SU-DHL-6 (cell line): ENCODE results near the gene KSR1.

Source experiments
- H2AFZ ChIP-seq: fragments of 200-600 bp; sonication (generic); 2 replicates; pipeline ENCODE4 v1.6.1; 2014; ENCODE audit warnings: low read depth, mild to moderate bottlenecking, moderate library complexity, mixed read lengths, antibody characterized with exemption, low read length; ENCODE audit not compliant: severe bottlenecking
- H3F3A ChIP-seq: fragments of 200-600 bp; shearing (Covaris generic); 2 replicates; pipeline ENCODE4 v1.6.0; 2016; ENCODE audit warnings: antibody characterized with exemption, mild to moderate bottlenecking; ENCODE audit not compliant: insufficient read depth
- H3K27ac ChIP-seq: fragments of 200-600 bp; sonication (generic); 2 replicates; pipeline ENCODE4 v1.5.1; 2016; ENCODE audit warnings: low read depth, mild to moderate bottlenecking, low read length, moderate library complexity, mixed read lengths
- H3K27me3 ChIP-seq: fragments of 200-600 bp; sonication (generic), shearing (Covaris generic); 2 replicates; pipeline ENCODE4 v1.6.0; 2014; ENCODE audit warnings: mild to moderate bottlenecking, low read length
- H3K36me3 ChIP-seq: fragments of 200-600 bp; sonication (generic); 2 replicates; pipeline ENCODE4 v1.6.1; 2014; ENCODE audit warnings: mild to moderate bottlenecking, low read length, mixed read lengths
- H3K4me2 ChIP-seq: fragments of 300-600, 200-600 bp; shearing (Covaris generic), sonication (generic); 2 replicates; pipeline ENCODE4 v1.6.0; 2014; ENCODE audit warnings: low read length, low read depth, mild to moderate bottlenecking; ENCODE audit not compliant: poor library complexity, severe bottlenecking
- H3K4me3 ChIP-seq: fragments of 200-600 bp; sonication (generic); 2 replicates; pipeline ENCODE4 v1.5.1; 2014; ENCODE audit warnings: antibody characterized with exemption, low read length, mild to moderate bottlenecking, mixed read lengths; ENCODE audit not compliant: insufficient read depth, poor library complexity, severe bottlenecking
- H3K79me2 ChIP-seq: fragments of 200-600 bp; sonication (generic); 2 replicates; pipeline ENCODE4 v1.6.1; 2014; ENCODE audit warnings: mild to moderate bottlenecking, low read length, moderate library complexity; ENCODE audit not compliant: insufficient read depth
- H3K9ac ChIP-seq: fragments of 200-600 bp; sonication (generic); 2 replicates; pipeline ENCODE4 v1.7.0; 2014; ENCODE audit warnings: mild to moderate bottlenecking, low read length
- H3K9me2 ChIP-seq: fragments of 200-600 bp; sonication (generic); replicated peaks from 2 replicates; pipeline ENCODE4 v1.6.1; 2014; ENCODE audit warnings: low read length; ENCODE audit not compliant: insufficient read depth
- H3K9me3 ChIP-seq: fragments of 200-600 bp; sonication (generic); 2 replicates; pipeline ENCODE4 v1.6.1; 2014; ENCODE audit warnings: low read length, mixed read lengths; ENCODE audit not compliant: insufficient read depth
- H4K20me1 ChIP-seq: fragments of 200-600 bp; sonication (generic); 2 replicates; pipeline ENCODE4 v1.6.1; 2014; ENCODE audit warnings: low read depth, mild to moderate bottlenecking, antibody characterized with exemption, low read length, moderate library complexity, mixed read lengths
- EZH2phosphoT487 ChIP-seq: fragments of 200-600 bp; sonication (generic), shearing (Covaris generic); conservative IDR thresholded peaks from 2 replicates; pipeline ENCODE4 v1.6.1; 2018; ENCODE audit warnings: mild to moderate bottlenecking, antibody characterized with exemption, low read length, moderate library complexity, mixed read lengths
- TF ChIP-seq, protein P1 (sequence below): fragments of 200-600 bp; sonication (generic); IDR thresholded peaks from one replicate; pipeline ENCODE4 v1.5.1; 2017; ENCODE audit warnings: antibody characterized with exemption, mild to moderate bottlenecking, low read length, moderate library complexity; ENCODE audit not compliant: insufficient read depth, poor library complexity, severe bottlenecking

Gene KSR1

DNA sequence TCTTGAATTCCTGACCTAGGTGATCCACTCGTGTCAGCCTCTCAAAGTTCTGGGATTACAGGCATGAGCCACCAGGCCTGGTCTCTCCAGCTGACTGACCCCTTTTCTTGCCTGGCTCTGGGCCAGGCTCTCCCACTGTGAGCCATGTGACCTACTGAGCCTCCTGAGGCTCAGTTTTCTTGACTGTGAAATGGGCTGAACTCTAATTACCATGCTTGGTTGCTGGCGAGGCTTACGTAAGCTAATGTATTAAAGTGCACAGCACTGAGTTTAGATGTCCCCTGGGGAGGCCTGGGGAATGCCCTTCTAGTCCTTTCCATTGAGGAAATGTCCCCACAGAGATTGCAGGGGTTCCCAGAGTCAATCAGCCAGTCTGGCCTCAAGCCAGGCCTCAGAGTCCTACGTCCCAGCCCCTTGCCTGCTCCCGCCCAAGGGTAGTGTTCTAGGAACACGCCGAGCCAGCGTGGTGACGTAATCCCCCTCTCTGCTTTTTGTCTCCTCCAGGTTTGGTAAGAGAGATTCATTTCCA is 129.0 kb downstream of the KSR1 start:
- no peak overlapping the region for H2AFZ ChIP-seq
- no peak overlapping the region for H3K4me2 ChIP-seq
- no peaks in the 10 kb centered on the region for H3K9me3 ChIP-seq
- no peaks in the 10 kb centered on the region for H3K27me3 ChIP-seq
- H3F3A ChIP-seq = no peaks in the 10 kb centered on the region
- H3K36me3 ChIP-seq = no peaks in the 10 kb centered on the region
- H3K9me2 ChIP-seq = no peaks in the 10 kb centered on the region
- H3K4me3 ChIP-seq = no peak overlapping the region
- no peaks in the 10 kb centered on the region for H3K79me2 ChIP-seq
- TF ChIP-seq EZH2phosphoT487 = no peak
- TF ChIP-seq, protein P1, sequence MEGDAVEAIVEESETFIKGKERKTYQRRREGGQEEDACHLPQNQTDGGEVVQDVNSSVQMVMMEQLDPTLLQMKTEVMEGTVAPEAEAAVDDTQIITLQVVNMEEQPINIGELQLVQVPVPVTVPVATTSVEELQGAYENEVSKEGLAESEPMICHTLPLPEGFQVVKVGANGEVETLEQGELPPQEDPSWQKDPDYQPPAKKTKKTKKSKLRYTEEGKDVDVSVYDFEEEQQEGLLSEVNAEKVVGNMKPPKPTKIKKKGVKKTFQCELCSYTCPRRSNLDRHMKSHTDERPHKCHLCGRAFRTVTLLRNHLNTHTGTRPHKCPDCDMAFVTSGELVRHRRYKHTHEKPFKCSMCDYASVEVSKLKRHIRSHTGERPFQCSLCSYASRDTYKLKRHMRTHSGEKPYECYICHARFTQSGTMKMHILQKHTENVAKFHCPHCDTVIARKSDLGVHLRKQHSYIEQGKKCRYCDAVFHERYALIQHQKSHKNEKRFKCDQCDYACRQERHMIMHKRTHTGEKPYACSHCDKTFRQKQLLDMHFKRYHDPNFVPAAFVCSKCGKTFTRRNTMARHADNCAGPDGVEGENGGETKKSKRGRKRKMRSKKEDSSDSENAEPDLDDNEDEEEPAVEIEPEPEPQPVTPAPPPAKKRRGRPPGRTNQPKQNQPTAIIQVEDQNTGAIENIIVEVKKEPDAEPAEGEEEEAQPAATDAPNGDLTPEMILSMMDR = no peak
- no peak overlapping the region for H3K9ac ChIP-seq
- H4K20me1 ChIP-seq = no peaks in the 10 kb centered on the region
- no peak overlapping the region for H3K27ac ChIP-seq

DNA sequence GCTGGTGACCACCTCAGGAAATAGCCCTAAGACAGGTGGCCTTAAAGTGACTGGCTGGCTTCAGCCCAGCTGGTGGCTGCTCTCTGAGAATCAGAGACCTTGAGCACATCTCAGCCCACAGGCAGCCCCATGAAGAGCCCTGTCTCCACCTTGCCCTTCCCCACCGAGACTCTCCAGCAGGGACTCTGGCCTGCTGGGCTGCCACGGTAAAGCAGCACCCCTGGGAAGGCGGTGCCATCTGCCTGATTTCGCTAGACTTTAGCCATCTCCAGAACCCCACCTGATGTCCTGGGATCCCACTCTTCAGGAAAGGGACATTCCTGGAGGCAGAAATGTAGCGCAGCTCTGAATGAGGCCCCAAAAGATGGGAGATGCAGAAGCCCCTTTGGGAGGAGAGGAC is 129.5 kb downstream of the KSR1 start:
- Histone ChIP-seq H2AFZ (no peak overlapping the region), H3K4me2 (no peak overlapping the region), H4K20me1 (no peaks in the 10 kb centered on the region), H3K9me2 (no peaks in the 10 kb centered on the region), H3K9ac (no peak overlapping the region), H3K27ac (no peak overlapping the region), H3K27me3 (no peaks in the 10 kb centered on the region), H3K36me3 (no peaks in the 10 kb centered on the region), H3K9me3 (no peaks in the 10 kb centered on the region), H3K79me2 (no peaks in the 10 kb centered on the region), H3F3A (no peaks in the 10 kb centered on the region), H3K4me3 (no peak overlapping the region)
- no peak for TF ChIP-seq EZH2phosphoT487
- TF ChIP-seq, protein P1 = no peak

DNA sequence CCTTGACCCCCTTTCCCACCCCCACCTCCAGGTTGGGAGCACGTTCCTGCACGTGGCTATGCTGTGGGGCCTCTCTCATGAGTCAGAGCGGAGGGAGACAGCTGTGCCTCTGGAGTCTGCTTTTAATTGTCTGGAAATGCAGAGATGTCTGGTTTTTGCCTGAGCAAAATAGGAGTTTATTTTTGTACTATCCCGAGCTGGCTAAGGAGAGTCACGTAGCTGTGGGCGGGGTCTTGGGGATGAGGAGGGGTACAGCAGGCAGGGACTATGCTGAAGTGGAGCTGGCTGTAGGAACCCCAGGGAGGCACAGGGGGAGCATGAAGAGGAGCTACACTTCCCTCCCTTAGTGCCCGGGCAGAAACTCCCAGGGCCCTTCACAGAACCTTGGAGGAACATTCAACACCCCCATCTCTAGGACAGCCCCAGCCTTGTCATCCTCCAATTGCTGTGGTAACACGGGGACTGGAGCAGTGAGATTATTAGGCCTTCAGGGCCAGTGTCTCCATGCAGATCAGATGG is 130.0 kb downstream of the KSR1 start:
- Histone ChIP-seq H2AFZ (no peak overlapping the region), H3K4me2 (no peak overlapping the region), H3K4me3 (no peak overlapping the region), H3K9me3 (no peaks in the 10 kb centered on the region), H3K27ac (no peak overlapping the region), H3K9me2 (no peaks in the 10 kb centered on the region), H3K79me2 (no peaks in the 10 kb centered on the region), H4K20me1 (no peaks in the 10 kb centered on the region), H3K36me3 (no peaks in the 10 kb centered on the region), H3F3A (no peaks in the 10 kb centered on the region), H3K27me3 (no peaks in the 10 kb centered on the region), H3K9ac (no peak overlapping the region)
- TF ChIP-seq, protein P1 = no peak
- TF ChIP-seq EZH2phosphoT487 = no peak

DNA sequence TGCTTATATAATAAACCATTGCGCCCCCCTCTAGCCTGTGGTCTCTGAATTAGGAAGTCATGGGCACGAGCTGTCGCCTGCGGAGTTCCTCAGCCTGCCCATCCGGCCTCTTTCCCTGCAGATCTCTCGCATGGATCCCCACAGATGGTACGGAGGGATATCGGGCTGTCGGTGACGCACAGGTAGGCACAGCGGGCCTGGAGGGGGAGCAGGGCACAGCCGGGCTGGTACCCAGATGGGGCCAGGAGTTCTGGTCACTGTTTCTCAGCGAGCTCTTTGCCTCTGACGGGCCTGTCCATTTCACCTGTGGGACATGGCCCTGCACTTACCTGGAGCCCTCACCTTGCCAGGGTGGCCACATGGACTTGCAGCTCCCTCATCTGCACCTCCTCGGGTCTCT is 132.1 kb downstream of the KSR1 start:
- no peaks in the 10 kb centered on the region for H3K36me3 ChIP-seq
- no peaks in the 10 kb centered on the region for H3F3A ChIP-seq
- TF ChIP-seq, protein P1 = no peak
- no peak for TF ChIP-seq EZH2phosphoT487
- H3K9me3 ChIP-seq = no peaks in the 10 kb centered on the region
- no peaks in the 10 kb centered on the region for H3K27me3 ChIP-seq
- H3K4me3 ChIP-seq = no peak overlapping the region
- H2AFZ ChIP-seq = no peak overlapping the region
- H3K4me2 ChIP-seq = no peak overlapping the region
- H4K20me1 ChIP-seq = no peaks in the 10 kb centered on the region
- H3K9ac ChIP-seq = no peak overlapping the region
- no peak overlapping the region for H3K27ac ChIP-seq
- H3K9me2 ChIP-seq = no peaks in the 10 kb centered on the region
- H3K79me2 ChIP-seq = no peaks in the 10 kb centered on the region
